ENCODE data around the gene GPHN. TPM values are rescaled to one million over a fixed set of nuclear protein-coding genes. Genes with fewer than 3 reads are reported as not detected.

GPHN gene
- total RNA-seq, 2 donors from 2014 or later, result 21.7 to 23.2 TPM

- H3K4me1 Mint-ChIP-seq, result no peaks in the 10 kb centered on the region
- no peak overlapping the region for H3K27ac Mint-ChIP-seq
- H3K27me3 Mint-ChIP-seq, result no peaks in the 10 kb centered on the region
- H3K9me3 Mint-ChIP-seq, result peaks cover 28% of the 10 kb centered on the region
- no peak overlapping the region for H3K4me3 Mint-ChIP-seq
- H3K36me3 Mint-ChIP-seq (ENCODE audit: low read depth), result peaks cover 14% of the 10 kb centered on the region
- ATAC-seq (replicated peaks), result no peak
Observed at GRCh38 chr14:67172520-67172919, 664.6 kb downstream of the GPHN start.

GRCh38 chr14:67173719-67174118, 665.8 kb downstream of the GPHN start:
- Mint-ChIP-seq H3K27ac (no peak overlapping the region), H3K4me1 (no peaks in the 10 kb centered on the region), H3K4me3 (no peak overlapping the region), H3K36me3 (ENCODE audit: low read depth) (peaks cover 19% of the 10 kb centered on the region), H3K9me3 (peaks cover 37% of the 10 kb centered on the region), H3K27me3 (no peaks in the 10 kb centered on the region)
- no peak for ATAC-seq (replicated peaks)

GRCh38 chr14:67186172-67186768, 678.3 kb downstream of the GPHN start:
- no peak for ATAC-seq (replicated peaks)

GRCh38 chr14:67186789-67187584, 679.0 kb downstream of the GPHN start:
- H3K4me1 Mint-ChIP-seq, result peaks cover 11% of the 10 kb centered on the region
- no peaks in the 10 kb centered on the region for H3K36me3 Mint-ChIP-seq (ENCODE audit: low read depth)
- H3K27me3 Mint-ChIP-seq, result peaks cover 1% of the 10 kb centered on the region
- ATAC-seq (replicated peaks), result peak; percentile 63
- no peak overlapping the region for H3K27ac Mint-ChIP-seq
- H3K9me3 Mint-ChIP-seq, result no peaks in the 10 kb centered on the region
- no peak overlapping the region for H3K4me3 Mint-ChIP-seq

More at GRCh38 chr14:67186172-67186768, 678.3 kb downstream of the GPHN start:
- H3K4me1 Mint-ChIP-seq, result peaks cover 9% of the 10 kb centered on the region
- no peak overlapping the region for H3K27ac Mint-ChIP-seq
- H3K27me3 Mint-ChIP-seq, result no peaks in the 10 kb centered on the region
- no peaks in the 10 kb centered on the region for H3K9me3 Mint-ChIP-seq
- no peaks in the 10 kb centered on the region for H3K36me3 Mint-ChIP-seq (ENCODE audit: low read depth)
- no peak overlapping the region for H3K4me3 Mint-ChIP-seq

GRCh38 chr14:67187826-67188225, 679.9 kb downstream of the GPHN start:
- peaks cover 13% of the 10 kb centered on the region for H3K4me1 Mint-ChIP-seq
- no peak overlapping the region for H3K27ac Mint-ChIP-seq
- H3K4me3 Mint-ChIP-seq, result no peak overlapping the region
- H3K9me3 Mint-ChIP-seq, result no peaks in the 10 kb centered on the region
- H3K27me3 Mint-ChIP-seq, result peaks cover 3% of the 10 kb centered on the region
- ATAC-seq (replicated peaks), result no peak
- no peaks in the 10 kb centered on the region for H3K36me3 Mint-ChIP-seq (ENCODE audit: low read depth)

- Mint-ChIP-seq H3K9me3 (no peaks in the 10 kb centered on the region), H3K4me1 (peaks cover 13% of the 10 kb centered on the region), H3K36me3 (ENCODE audit: low read depth) (no peaks in the 10 kb centered on the region), H3K27me3 (peaks cover 3% of the 10 kb centered on the region), H3K27ac (no peak overlapping the region), H3K4me3 (no peak overlapping the region)
- no peak for ATAC-seq (replicated peaks)
Observed at GRCh38 chr14:67188326-67188725, 680.4 kb downstream of the GPHN start.

- H3K9me3 Mint-ChIP-seq, result no peaks in the 10 kb centered on the region
- H3K27me3 Mint-ChIP-seq, result peaks cover 3% of the 10 kb centered on the region
- no peaks in the 10 kb centered on the region for H3K36me3 Mint-ChIP-seq (ENCODE audit: low read depth)
- ATAC-seq (replicated peaks), result no peak
- peaks cover 8% of the 10 kb centered on the region for H3K4me1 Mint-ChIP-seq
- no peak overlapping the region for H3K4me3 Mint-ChIP-seq
- H3K27ac Mint-ChIP-seq, result no peak overlapping the region
Observed at GRCh38 chr14:67191768-67192290, 683.9 kb downstream of the GPHN start.

- no peak overlapping the region for H3K4me3 Mint-ChIP-seq
- H3K9me3 Mint-ChIP-seq, result no peaks in the 10 kb centered on the region
- H3K36me3 Mint-ChIP-seq (ENCODE audit: low read depth), result no peaks in the 10 kb centered on the region
- H3K4me1 Mint-ChIP-seq, result peaks cover 8% of the 10 kb centered on the region
- no peak overlapping the region for H3K27ac Mint-ChIP-seq
- peaks cover 3% of the 10 kb centered on the region for H3K27me3 Mint-ChIP-seq
- ATAC-seq (replicated peaks), result no peak
Observed at GRCh38 chr14:67192366-67192765, 684.4 kb downstream of the GPHN start.

- Mint-ChIP-seq H3K27me3 (peaks cover 3% of the 10 kb centered on the region), H3K36me3 (ENCODE audit: low read depth) (no peaks in the 10 kb centered on the region), H3K4me3 (no peak overlapping the region), H3K27ac (no peak overlapping the region), H3K4me1 (peaks cover 3% of the 10 kb centered on the region), H3K9me3 (no peaks in the 10 kb centered on the region)
- ATAC-seq (replicated peaks), result no peak
Observed at GRCh38 chr14:67195279-67195678, 687.3 kb downstream of the GPHN start.

- no peaks in the 10 kb centered on the region for H3K9me3 Mint-ChIP-seq
- no peak for ATAC-seq (replicated peaks)
- no peaks in the 10 kb centered on the region for H3K4me1 Mint-ChIP-seq
- no peak overlapping the region for H3K27ac Mint-ChIP-seq
- H3K27me3 Mint-ChIP-seq, result no peaks in the 10 kb centered on the region
- no peak overlapping the region for H3K4me3 Mint-ChIP-seq
- H3K36me3 Mint-ChIP-seq (ENCODE audit: low read depth), result no peaks in the 10 kb centered on the region
Observed at GRCh38 chr14:67199016-67199415, 691.1 kb downstream of the GPHN start.

GRCh38 chr14:67207810-67208209, 699.9 kb downstream of the GPHN start:
- Mint-ChIP-seq H3K36me3 (ENCODE audit: low read depth) (no peaks in the 10 kb centered on the region), H3K9me3 (no peaks in the 10 kb centered on the region), H3K4me3 (no peak overlapping the region), H3K27ac (no peak overlapping the region), H3K27me3 (no peaks in the 10 kb centered on the region), H3K4me1 (no peaks in the 10 kb centered on the region)
- ATAC-seq (replicated peaks), result no peak

- Mint-ChIP-seq H3K9me3 (no peaks in the 10 kb centered on the region), H3K27ac (no peak overlapping the region), H3K36me3 (ENCODE audit: low read depth) (no peaks in the 10 kb centered on the region)
Observed at GRCh38 chr14:67218126-67218525, 710.2 kb downstream of the GPHN start.

GRCh38 chr14:67221248-67221981, 713.5 kb downstream of the GPHN start:
- no peak overlapping the region for H3K27ac Mint-ChIP-seq
- no peaks in the 10 kb centered on the region for H3K4me1 Mint-ChIP-seq
- no peaks in the 10 kb centered on the region for H3K36me3 Mint-ChIP-seq (ENCODE audit: low read depth)
- H3K27me3 Mint-ChIP-seq, result peaks cover 3% of the 10 kb centered on the region
- no peaks in the 10 kb centered on the region for H3K9me3 Mint-ChIP-seq
- ATAC-seq (replicated peaks), result no peak
- H3K4me3 Mint-ChIP-seq, result no peak overlapping the region

More at GRCh38 chr14:67218126-67218525, 710.2 kb downstream of the GPHN start:
- H3K4me1 Mint-ChIP-seq, result no peaks in the 10 kb centered on the region
- H3K4me3 Mint-ChIP-seq, result no peak overlapping the region
- no peak for ATAC-seq (replicated peaks)
- H3K27me3 Mint-ChIP-seq, result no peaks in the 10 kb centered on the region

- no peak overlapping the region for H3K27ac Mint-ChIP-seq
Observed at GRCh38 chr14:67221982-67222328, 714.0 kb downstream of the GPHN start.

More at GRCh38 chr14:67221982-67222328, 714.0 kb downstream of the GPHN start:
- H3K4me3 Mint-ChIP-seq, result no peak overlapping the region
- no peaks in the 10 kb centered on the region for H3K4me1 Mint-ChIP-seq
- H3K9me3 Mint-ChIP-seq, result no peaks in the 10 kb centered on the region
- H3K36me3 Mint-ChIP-seq (ENCODE audit: low read depth), result no peaks in the 10 kb centered on the region
- no peak for ATAC-seq (replicated peaks)
- peaks cover 3% of the 10 kb centered on the region for H3K27me3 Mint-ChIP-seq

Data from activated T-helper 17 cell treated with anti-CD3 and anti-CD28 coated beads, Interleukin-2, amount 50 U/mL, for 72 hours (primary cell).